GM12865 (cell line): ENCODE data around the gene SCARB2.

Source experiments
- DNase-seq: peaks from one replicate; pipeline ENCODE4 v3.0.0; 2010; ENCODE audit warnings: low read depth
- H3K4me3 ChIP-seq: 2 replicates; pipeline ENCODE4 v1.5.1; 2011; ENCODE audit warnings: mild to moderate bottlenecking, low read depth, low read length, control low read depth
- TF ChIP-seq, protein P1 (sequence below): IDR thresholded peaks from 2 replicates; pipeline ENCODE4 v1.5.1; 2011; ENCODE audit warnings: low read length, control low read depth, low read depth, inconsistent platforms; ENCODE audit not compliant: insufficient read depth; ENCODE audit errors: missing control alignments

Gene SCARB2

DNA sequence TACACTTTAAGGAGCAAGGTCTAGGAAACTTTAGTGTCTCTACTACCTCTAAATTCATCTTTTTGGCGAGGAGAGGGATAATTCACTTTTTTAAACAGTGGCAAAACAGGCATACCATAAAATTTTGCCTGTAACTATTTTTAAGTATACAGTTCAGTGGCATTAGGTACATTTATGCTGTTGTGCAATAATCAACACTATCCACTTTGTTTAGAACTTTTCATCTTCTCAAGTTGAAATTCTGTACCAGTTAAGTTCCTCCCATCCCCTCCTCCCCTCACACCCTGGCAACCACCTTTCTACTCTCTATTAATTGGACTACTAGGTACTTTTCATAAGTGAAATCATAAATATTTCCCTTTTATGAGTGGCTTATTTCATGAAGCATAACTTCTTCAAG is 96.8 kb downstream of the SCARB2 start:
- H3K4me3 ChIP-seq = no peak overlapping the region
- DNase-seq = no peak
- TF ChIP-seq, protein P1, sequence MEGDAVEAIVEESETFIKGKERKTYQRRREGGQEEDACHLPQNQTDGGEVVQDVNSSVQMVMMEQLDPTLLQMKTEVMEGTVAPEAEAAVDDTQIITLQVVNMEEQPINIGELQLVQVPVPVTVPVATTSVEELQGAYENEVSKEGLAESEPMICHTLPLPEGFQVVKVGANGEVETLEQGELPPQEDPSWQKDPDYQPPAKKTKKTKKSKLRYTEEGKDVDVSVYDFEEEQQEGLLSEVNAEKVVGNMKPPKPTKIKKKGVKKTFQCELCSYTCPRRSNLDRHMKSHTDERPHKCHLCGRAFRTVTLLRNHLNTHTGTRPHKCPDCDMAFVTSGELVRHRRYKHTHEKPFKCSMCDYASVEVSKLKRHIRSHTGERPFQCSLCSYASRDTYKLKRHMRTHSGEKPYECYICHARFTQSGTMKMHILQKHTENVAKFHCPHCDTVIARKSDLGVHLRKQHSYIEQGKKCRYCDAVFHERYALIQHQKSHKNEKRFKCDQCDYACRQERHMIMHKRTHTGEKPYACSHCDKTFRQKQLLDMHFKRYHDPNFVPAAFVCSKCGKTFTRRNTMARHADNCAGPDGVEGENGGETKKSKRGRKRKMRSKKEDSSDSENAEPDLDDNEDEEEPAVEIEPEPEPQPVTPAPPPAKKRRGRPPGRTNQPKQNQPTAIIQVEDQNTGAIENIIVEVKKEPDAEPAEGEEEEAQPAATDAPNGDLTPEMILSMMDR = no peak
